SKM-1 treated with dmso at 0.1 percent for 144 hours (cell line): ENCODE data around the gene MIB2.
"Not testable (repeated sequence)": the region's sequence is repeated elsewhere in the genome, so short reads cannot be mapped to it uniquely, and the experiment has no call there.

Experiments
- DNase-seq: peaks from one replicate; lab custom pipeline; 2025; ENCODE audit not compliant: unreplicated experiment; lab: John Stamatoyannopoulos, UW

MIB2 gene

GRCh38 chr1:1615256-1616044 lies at the start of gene MIB2:
MIB2 (plus strand) TSS chr1:1615500; CDS start chr1:1623453, 7,953 bp downstream.
- DNase-seq = peak; percentile 91

GRCh38 chr1:1567152-1567875 lies 48.0 kb upstream of the MIB2 start:
- no peak for DNase-seq

- no peak for DNase-seq
Measured at GRCh38 chr1:1567891-1568291, 47.4 kb upstream of the MIB2 start.

- DNase-seq = no peak
Measured at GRCh38 chr1:1569341-1569740, 46.0 kb upstream of the MIB2 start.

- peak; percentile 62 for DNase-seq
Measured at GRCh38 chr1:1573843-1574720, 41.2 kb upstream of the MIB2 start.

GRCh38 chr1:1574721-1575537 lies 40.4 kb upstream of the MIB2 start, which contains the start of gene SSU72:
SSU72 (minus strand) TSS chr1:1574863; CDS start chr1:1574557, 306 bp downstream.
- DNase-seq = peak; percentile 81

- DNase-seq = no peak
Measured at GRCh38 chr1:1577367-1578011, 37.8 kb upstream of the MIB2 start.

- DNase-seq = no peak
Measured at GRCh38 chr1:1578371-1578940, 36.8 kb upstream of the MIB2 start.

GRCh38 chr1:1582585-1583346 lies 32.5 kb upstream of the MIB2 start:
- no peak for DNase-seq

- no peak for DNase-seq
Measured at GRCh38 chr1:1583347-1584010, 31.8 kb upstream of the MIB2 start.

GRCh38 chr1:1591452-1591851 lies 23.8 kb upstream of the MIB2 start:
- DNase-seq = no peak

- no peak for DNase-seq
Measured at GRCh38 chr1:1593834-1594601, 21.3 kb upstream of the MIB2 start.

GRCh38 chr1:1594602-1595260 lies 20.6 kb upstream of the MIB2 start:
- no peak for DNase-seq

- DNase-seq = not testable (repeated sequence)
Measured at GRCh38 chr1:1595341-1595740, 20.0 kb upstream of the MIB2 start.

GRCh38 chr1:1596493-1597274 lies 18.6 kb upstream of the MIB2 start:
- DNase-seq = no peak

GRCh38 chr1:1597275-1597930 lies 17.9 kb upstream of the MIB2 start:
- DNase-seq = no peak
